ENCODE data around the gene RGR.

RGR gene

GRCh38 chr10:84257343-84258020, 12.6 kb downstream of the RGR start:
- no peak for TF ChIP-seq CTCF (IDR thresholded peaks at IDR 0.05; ENCODE audit: insufficient read depth, low read length, missing control alignments)
- CTCF ChIA-PET: interaction anchor here (0.6 to 15.6 kb wide), 8 partner anchors 9 to 293 kb away, joined by 3 to 631 read pairs (median 4); no protein-coding TSS in a partner anchor
- POLR2A ChIA-PET: no interaction called here
- H3K4me3 ChIP-seq (ENCODE audit: low read depth, low read length): no peak overlapping the region
- DNase-seq (ENCODE audit: low read depth, low spot score): no peak

DNA sequence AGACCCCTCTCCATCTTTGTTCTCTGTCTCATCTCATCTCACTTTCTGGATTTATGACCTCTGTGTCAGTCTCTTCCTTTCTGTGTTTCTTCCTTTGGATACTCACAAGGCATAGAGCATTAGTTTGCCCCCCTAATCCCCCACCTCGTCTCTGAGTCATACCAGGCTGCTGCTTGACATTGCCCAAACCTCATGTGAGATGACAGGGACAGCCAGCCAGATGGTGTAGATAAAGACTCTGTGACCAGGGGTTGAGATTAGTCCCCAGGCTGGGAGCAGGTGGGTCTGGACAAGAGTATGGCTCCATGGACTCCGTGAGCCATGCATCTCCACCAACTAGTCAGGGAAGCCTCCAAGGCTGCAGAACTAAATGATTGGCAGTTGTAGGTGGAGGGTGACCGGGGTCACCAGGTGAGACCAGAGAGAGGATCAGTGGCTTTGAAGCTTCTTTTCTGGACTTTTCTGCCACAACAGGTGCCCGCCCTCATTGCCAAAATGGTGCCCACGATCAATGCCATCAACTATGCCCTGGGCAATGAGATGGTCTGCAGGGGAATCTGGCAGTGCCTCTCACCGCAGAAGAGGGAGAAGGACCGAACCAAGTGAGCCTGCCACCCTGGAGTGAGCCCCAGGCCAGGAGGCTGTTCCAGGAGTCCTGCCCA, 13.3 kb downstream of the RGR start:
- no peak for TF ChIP-seq CTCF (IDR thresholded peaks at IDR 0.05; ENCODE audit: insufficient read depth, low read length, missing control alignments)
- CTCF ChIA-PET: interaction anchor here (0.6 to 15.6 kb wide), 6 partner anchors 9 to 292 kb away, joined by 3 to 631 read pairs (median 8); no protein-coding TSS in a partner anchor
- POLR2A ChIA-PET: no interaction called here
- no peak for DNase-seq (ENCODE audit: low read depth, low spot score)
- H3K4me3 ChIP-seq (ENCODE audit: low read depth, low read length): no peak overlapping the region

- TF ChIP-seq CTCF (IDR thresholded peaks at IDR 0.05; ENCODE audit: insufficient read depth, low read length, missing control alignments): no peak
- CTCF ChIA-PET: interaction anchor here (0.8 to 15.6 kb wide), 5 partner anchors 77 to 276 kb away, joined by 3 to 631 read pairs (median 3); no protein-coding TSS in a partner anchor
- POLR2A ChIA-PET: no interaction called here
- H3K4me3 ChIP-seq (ENCODE audit: low read depth, low read length): no peak overlapping the region
- DNase-seq (ENCODE audit: low read depth, low spot score): no peak
Observed at GRCh38 chr10:84261236-84261915, 16.5 kb downstream of the RGR start.

- TF ChIP-seq CTCF (IDR thresholded peaks at IDR 0.05; ENCODE audit: insufficient read depth, low read length, missing control alignments): no peak
- no peak for DNase-seq (ENCODE audit: low read depth, low spot score)
- no peak overlapping the region for H3K4me3 ChIP-seq (ENCODE audit: low read depth, low read length)
- CTCF ChIA-PET: interaction anchor here (1.0 to 15.6 kb wide), 7 partner anchors 9 to 275 kb away, joined by 3 to 631 read pairs (median 16); no protein-coding TSS in a partner anchor
- POLR2A ChIA-PET: no interaction called here
Observed at GRCh38 chr10:84262190-84262956, 17.5 kb downstream of the RGR start.

DNA sequence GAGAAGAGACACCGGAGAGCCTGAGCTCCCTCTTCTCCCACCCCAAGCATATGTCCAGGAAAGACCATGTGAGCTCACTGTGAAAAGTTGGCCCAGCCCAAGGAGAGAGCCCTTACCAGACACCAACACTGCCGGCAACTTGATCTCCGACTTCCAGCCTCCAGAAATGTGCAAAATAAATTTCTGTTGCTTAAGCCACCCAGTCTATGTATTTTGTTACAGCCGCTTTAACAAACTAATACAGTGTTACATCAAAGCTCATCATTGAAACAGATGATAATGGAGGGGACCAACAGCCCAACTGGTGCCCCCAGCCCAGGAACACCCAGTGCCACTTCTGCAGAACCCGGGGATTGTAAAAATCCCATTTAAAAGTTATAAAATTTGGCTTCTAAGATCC, 18.9 kb downstream of the RGR start:
- POLR2A ChIA-PET: no interaction called here
- no peak for DNase-seq (ENCODE audit: low read depth, low spot score)
- CTCF ChIA-PET: interaction anchor here (0.7 to 15.6 kb wide), 20 partner anchors 7 to 278 kb away, joined by 3 to 631 read pairs (median 5); no protein-coding TSS in a partner anchor
- H3K4me3 ChIP-seq (ENCODE audit: low read depth, low read length): no peak overlapping the region
- no peak for TF ChIP-seq CTCF (IDR thresholded peaks at IDR 0.05; ENCODE audit: insufficient read depth, low read length, missing control alignments)

All from AG04449 (cell line).